SK-N-SH treated with all-trans-retinoic acid at 6 μM for 48 hours (cell line): ENCODE measurements around the gene PKIG.

Source experiments
- ATAC-seq: fragments of 200-7000 bp; cut with Tn5 transposase; 3 replicates; pipeline ENCODE4 v1.9.1; 2020; ENCODE audit warnings: mild to moderate bottlenecking, moderate library complexity
- ARNTL ChIP-seq: fragments of 450-650 bp; formaldehyde crosslinking; IDR thresholded peaks from 2 replicates; pipeline ENCODE4 v1.5.0; 2020; ENCODE audit warnings: low read depth, mild to moderate bottlenecking, moderate library complexity, borderline replicate concordance
- BACH2 ChIP-seq: fragments of 250-450 bp; sonication (Bioruptor Pico); IDR thresholded peaks from 2 replicates; pipeline ENCODE4 v1.9.0; 2021; ENCODE audit warnings: mild to moderate bottlenecking, borderline replicate concordance
- CREB5 ChIP-seq: fragments of 250-450 bp; sonication (Bioruptor Pico); IDR thresholded peaks from 2 replicates; pipeline ENCODE4 v1.5.1; 2020; ENCODE audit warnings: low read depth, mild to moderate bottlenecking, moderate library complexity
- CSDC2 ChIP-seq: fragments of 250-450 bp; sonication (Bioruptor Pico); IDR thresholded peaks from 2 replicates; pipeline ENCODE4 v1.5.0; 2020; ENCODE audit warnings: mild to moderate bottlenecking, moderate library complexity
- ESRRG ChIP-seq: fragments of 250-450 bp; sonication (Bioruptor Pico); IDR thresholded peaks from 2 replicates; pipeline ENCODE4 v1.6.1; 2021; ENCODE audit warnings: mild to moderate bottlenecking
- GLIS3 ChIP-seq: fragments of 250-450 bp; sonication (Bioruptor Pico); IDR thresholded peaks from 2 replicates; pipeline ENCODE4 v1.5.0; 2020; ENCODE audit warnings: mild to moderate bottlenecking, moderate library complexity
- ISL1 ChIP-seq: fragments of 250-450 bp; sonication (Bioruptor Pico); IDR thresholded peaks from 2 replicates; pipeline ENCODE4 v2.1.2; 2022; ENCODE audit warnings: mild to moderate bottlenecking, moderate library complexity
- OSR1 ChIP-seq: fragments of 250-450 bp; sonication (Bioruptor Pico); IDR thresholded peaks from 2 replicates; pipeline ENCODE4 v1.8.0; 2022; ENCODE audit warnings: moderate library complexity, mild to moderate bottlenecking, inconsistent platforms
- PATZ1 ChIP-seq: fragments of 250-450 bp; sonication (Bioruptor Pico); IDR thresholded peaks from 2 replicates; pipeline ENCODE4 v1.8.0; 2020; ENCODE audit warnings: mild to moderate bottlenecking, moderate library complexity, borderline replicate concordance
- POU6F1 ChIP-seq: fragments of 250-450 bp; sonication (Bioruptor Pico); IDR thresholded peaks from 2 replicates; pipeline ENCODE4 v1.8.0; 2021; ENCODE audit warnings: low read depth, mild to moderate bottlenecking, moderate library complexity, borderline replicate concordance
- PPARA ChIP-seq: fragments of 250-450 bp; sonication (Bioruptor Pico); IDR thresholded peaks from 2 replicates; pipeline ENCODE4 v1.5.0; 2020; ENCODE audit warnings: mild to moderate bottlenecking, borderline replicate concordance
- RARB ChIP-seq: fragments of 250-450 bp; sonication (Bioruptor Pico); IDR thresholded peaks from 2 replicates; pipeline ENCODE4 v1.8.0; 2021; ENCODE audit warnings: mild to moderate bottlenecking, moderate library complexity
- SNAI2 ChIP-seq: fragments of 250-450 bp; sonication (Bioruptor Pico); IDR thresholded peaks from 2 replicates; pipeline ENCODE4 v1.5.0; 2020; ENCODE audit warnings: mild to moderate bottlenecking, moderate library complexity
- TCF4 ChIP-seq: fragments of 250-450 bp; sonication (Bioruptor Pico); IDR thresholded peaks from 2 replicates; pipeline ENCODE4 v1.8.0; 2021; ENCODE audit warnings: mild to moderate bottlenecking, moderate library complexity, borderline replicate concordance
- TOX ChIP-seq: fragments of 250-450 bp; sonication (Bioruptor Pico); IDR thresholded peaks from 2 replicates; pipeline ENCODE4 v1.8.0; 2021; ENCODE audit warnings: mild to moderate bottlenecking, moderate library complexity, borderline replicate concordance
- TSHZ2 ChIP-seq: fragments of 250-450 bp; sonication (Bioruptor Pico); IDR thresholded peaks from 2 replicates; pipeline ENCODE4 v1.5.0; 2020; ENCODE audit warnings: mild to moderate bottlenecking, moderate library complexity
- ZC3H10 ChIP-seq: fragments of 250-450 bp; sonication (Bioruptor Pico); IDR thresholded peaks from 2 replicates; pipeline ENCODE4 v1.5.1; 2021; ENCODE audit warnings: mild to moderate bottlenecking, moderate library complexity
- ZFP3 ChIP-seq: fragments of 250-450 bp; sonication (Bioruptor Pico); IDR thresholded peaks from 2 replicates; pipeline ENCODE4 v1.5.0; 2020; ENCODE audit warnings: mild to moderate bottlenecking, moderate library complexity
- ZFP30 ChIP-seq: fragments of 450-650 bp; formaldehyde crosslinking; IDR thresholded peaks from 2 replicates; pipeline ENCODE4 v1.5.0; 2022; ENCODE audit warnings: mild to moderate bottlenecking, moderate library complexity
- ZNF565 ChIP-seq: fragments of 450-650 bp; formaldehyde crosslinking; conservative IDR thresholded peaks from 2 replicates; pipeline ENCODE4 v1.5.0; 2020; ENCODE audit warnings: low read depth, mild to moderate bottlenecking, moderate library complexity
- ZNF70 ChIP-seq: fragments of 450-650 bp; formaldehyde crosslinking; IDR thresholded peaks from 2 replicates; pipeline ENCODE4 v1.5.0; 2020; ENCODE audit warnings: mild to moderate bottlenecking, moderate library complexity
- ZNF8 ChIP-seq: fragments of 450-650 bp; formaldehyde crosslinking; IDR thresholded peaks from 2 replicates; pipeline ENCODE4 v1.5.0; 2020; ENCODE audit warnings: mild to moderate bottlenecking, moderate library complexity

Gene PKIG

GRCh38 chr20:44629542-44629941 lies 47.2 kb downstream of the PKIG start (continued):
- no peak for TF ChIP-seq ISL1 (CRISPR knock-in tag)
- TF ChIP-seq ZC3H10 (CRISPR knock-in tag): no peak
- TF ChIP-seq ZNF8 (CRISPR knock-in tag): no peak
- no peak for TF ChIP-seq CSDC2 (CRISPR knock-in tag)
- no peak for TF ChIP-seq GLIS3 (CRISPR knock-in tag)
- no peak for TF ChIP-seq ZNF565 (CRISPR knock-in tag)
- TF ChIP-seq OSR1: no peak
- no peak for TF ChIP-seq ARNTL (CRISPR knock-in tag)

DNA sequence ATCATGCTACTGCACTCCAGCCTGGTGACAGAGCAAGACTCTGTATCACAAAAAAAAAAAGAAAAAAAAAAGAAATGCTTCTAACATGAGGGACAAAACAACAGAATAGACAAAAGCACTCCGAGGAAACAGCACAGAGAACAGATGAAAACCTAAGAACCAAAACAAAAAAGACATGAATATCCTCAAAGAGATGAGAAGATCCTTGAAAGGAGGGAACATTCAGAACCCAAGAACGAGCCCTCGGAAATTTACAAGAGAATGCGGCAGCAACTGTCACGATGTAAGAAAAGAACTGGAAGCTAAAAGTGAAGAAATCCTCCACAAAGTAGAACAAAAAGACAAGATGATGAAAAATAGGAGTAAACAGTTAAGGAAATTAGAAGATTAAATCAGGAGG lies 47.9 kb downstream of the PKIG start:
- ATAC-seq: no peak
- no peak for TF ChIP-seq TSHZ2 (CRISPR knock-in tag)
- no peak for TF ChIP-seq ZNF70 (CRISPR knock-in tag)
- TF ChIP-seq SNAI2 (CRISPR knock-in tag): no peak
- TF ChIP-seq ZNF8 (CRISPR knock-in tag): no peak
- TF ChIP-seq PPARA: no peak
- no peak for TF ChIP-seq CREB5 (CRISPR knock-in tag)
- TF ChIP-seq PATZ1 (CRISPR knock-in tag): no peak
- TF ChIP-seq ZFP30 (CRISPR knock-in tag): no peak
- TF ChIP-seq ARNTL (CRISPR knock-in tag): no peak
- TF ChIP-seq POU6F1: no peak
- no peak for TF ChIP-seq ZNF565 (CRISPR knock-in tag)
- TF ChIP-seq ZC3H10 (CRISPR knock-in tag): no peak
- no peak for TF ChIP-seq CSDC2 (CRISPR knock-in tag)
- no peak for TF ChIP-seq TOX (CRISPR knock-in tag)
- TF ChIP-seq ISL1 (CRISPR knock-in tag): no peak
- no peak for TF ChIP-seq ESRRG (CRISPR knock-in tag)
- no peak for TF ChIP-seq GLIS3 (CRISPR knock-in tag)
- no peak for TF ChIP-seq TCF4
- no peak for TF ChIP-seq BACH2 (CRISPR knock-in tag)
- TF ChIP-seq, all 23 proteins: peak for 0

DNA sequence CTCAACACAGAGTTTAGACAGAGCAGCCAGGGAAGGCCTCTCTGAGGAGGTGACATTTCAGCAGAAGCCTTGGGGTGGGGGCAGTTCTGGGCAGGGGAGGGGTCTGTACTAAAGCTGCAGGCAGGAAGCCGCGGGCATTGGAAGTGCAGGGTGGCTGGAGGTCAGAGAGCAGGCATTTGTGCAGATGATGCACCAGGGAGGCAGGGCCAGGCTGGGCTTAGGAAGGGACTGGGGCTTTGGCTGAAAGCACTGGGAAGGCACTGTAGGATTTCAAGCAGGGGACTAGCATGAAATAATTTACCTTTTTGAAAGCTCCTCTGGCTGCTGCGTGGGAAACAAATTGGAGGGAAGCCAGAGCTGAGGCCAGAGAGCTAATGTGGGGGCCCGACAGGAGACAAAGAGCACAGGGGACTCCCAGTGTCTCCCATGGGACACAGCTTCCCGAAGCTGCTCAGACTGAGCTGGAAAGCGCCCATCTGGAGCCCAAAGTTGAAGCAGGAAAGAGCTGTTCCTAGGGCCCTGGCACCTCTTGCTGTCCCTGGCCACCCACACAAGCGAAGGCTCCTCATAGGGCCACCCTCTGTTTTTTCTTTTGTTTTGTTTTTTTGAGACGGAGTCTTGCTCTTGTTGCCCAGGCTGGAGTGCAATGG lies 49.8 kb downstream of the PKIG start:
- no peak for ATAC-seq
- TF ChIP-seq RARB: no peak
- TF ChIP-seq ISL1 (CRISPR knock-in tag): no peak
- TF ChIP-seq BACH2 (CRISPR knock-in tag): no peak
- no peak for TF ChIP-seq ARNTL (CRISPR knock-in tag)
- TF ChIP-seq OSR1: no peak
- no peak for TF ChIP-seq ZFP3 (CRISPR knock-in tag)
- no peak for TF ChIP-seq POU6F1
- TF ChIP-seq CREB5 (CRISPR knock-in tag): no peak
- no peak for TF ChIP-seq ESRRG (CRISPR knock-in tag)
- TF ChIP-seq PATZ1 (CRISPR knock-in tag): no peak
- TF ChIP-seq ZC3H10 (CRISPR knock-in tag): no peak
- TF ChIP-seq GLIS3 (CRISPR knock-in tag): no peak
- TF ChIP-seq ZNF565 (CRISPR knock-in tag): no peak
- no peak for TF ChIP-seq TOX (CRISPR knock-in tag)
